Neural cell (in vitro differentiated cells): ENCODE results near the gene SLC35B1.

ENCODE experiments used
- EP300 ChIP-seq: fragments of 450-650 bp; conservative IDR thresholded peaks from 2 replicates; pipeline ENCODE4 v1.6.1; 2014; ENCODE audit warnings: antibody characterized with exemption, mild to moderate bottlenecking, moderate library complexity; ENCODE audit not compliant: poor library complexity, severe bottlenecking
- EZH2 ChIP-seq: fragments of 200-600, 300-800 bp; shearing (Covaris generic), sonication (generic); IDR thresholded peaks from 2 replicates; pipeline ENCODE4 v1.6.1; 2014; ENCODE audit warnings: antibody characterized with exemption, low read length, borderline replicate concordance, mild to moderate bottlenecking; ENCODE audit not compliant: insufficient read depth, poor library complexity, severe bottlenecking
- MXI1 ChIP-seq: fragments of 450-650 bp; conservative IDR thresholded peaks from 2 replicates; pipeline ENCODE4 v1.6.1; 2014; ENCODE audit warnings: antibody characterized with exemption, mild to moderate bottlenecking; ENCODE audit not compliant: poor library complexity, severe bottlenecking
- POLR2AphosphoS5 ChIP-seq: IDR thresholded peaks from 2 replicates; pipeline ENCODE4 v1.6.1; 2012
- RAD21 ChIP-seq: fragments of 450-650 bp; conservative IDR thresholded peaks from 2 replicates; pipeline ENCODE4 v1.6.1; 2014; ENCODE audit warnings: antibody characterized with exemption, mild to moderate bottlenecking, moderate library complexity
- SMC3 ChIP-seq: fragments of 450-650 bp; conservative IDR thresholded peaks from 2 replicates; pipeline ENCODE4 v1.6.1; 2014; ENCODE audit warnings: antibody characterized with exemption, mild to moderate bottlenecking, moderate library complexity; ENCODE audit not compliant: poor library complexity
- TAF1 ChIP-seq: IDR thresholded peaks from 2 replicates; pipeline ENCODE4 v1.6.1; 2012; ENCODE audit warnings: low read depth
- TF ChIP-seq, protein P1 (sequence below): fragments of 450-650 bp; IDR thresholded peaks from 2 replicates; pipeline ENCODE4 v1.5.1; 2014; ENCODE audit warnings: antibody characterized with exemption, mild to moderate bottlenecking, moderate library complexity; ENCODE audit not compliant: poor library complexity, severe bottlenecking

DNA sequence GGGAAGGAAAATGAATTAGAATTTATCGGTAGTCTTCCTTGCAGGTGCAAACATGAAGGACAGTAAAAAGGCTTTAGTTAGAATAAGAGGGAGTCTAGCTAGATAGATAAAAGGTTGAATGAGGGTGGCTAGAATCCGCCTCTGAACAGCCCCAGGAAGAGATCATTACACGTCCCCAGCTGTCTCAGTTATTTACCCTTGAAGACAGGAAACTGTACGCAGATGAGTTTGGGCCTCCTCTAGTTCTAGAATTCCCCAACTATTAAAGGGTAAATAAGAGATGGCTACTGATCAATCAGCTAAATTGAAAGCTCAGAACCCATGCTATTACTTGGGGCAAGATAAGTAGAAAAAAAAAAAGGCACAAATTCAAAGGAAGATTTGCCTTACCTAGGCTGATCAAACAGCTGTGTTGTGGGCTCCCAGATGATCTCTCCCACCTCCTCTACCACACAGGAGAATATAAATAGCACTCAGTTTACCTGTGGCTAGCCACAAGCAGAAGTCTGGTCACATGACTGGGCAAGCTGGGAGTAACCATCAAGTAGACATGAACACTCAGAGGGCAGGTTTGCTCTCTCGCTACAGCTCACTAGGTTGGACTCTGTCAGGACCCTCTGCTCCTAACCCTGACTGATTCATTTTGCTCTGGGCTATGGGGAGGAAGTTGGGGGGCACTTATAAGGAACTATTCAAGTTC is 39.2 kb upstream of the SLC35B1 start:
- TF ChIP-seq, protein P1, sequence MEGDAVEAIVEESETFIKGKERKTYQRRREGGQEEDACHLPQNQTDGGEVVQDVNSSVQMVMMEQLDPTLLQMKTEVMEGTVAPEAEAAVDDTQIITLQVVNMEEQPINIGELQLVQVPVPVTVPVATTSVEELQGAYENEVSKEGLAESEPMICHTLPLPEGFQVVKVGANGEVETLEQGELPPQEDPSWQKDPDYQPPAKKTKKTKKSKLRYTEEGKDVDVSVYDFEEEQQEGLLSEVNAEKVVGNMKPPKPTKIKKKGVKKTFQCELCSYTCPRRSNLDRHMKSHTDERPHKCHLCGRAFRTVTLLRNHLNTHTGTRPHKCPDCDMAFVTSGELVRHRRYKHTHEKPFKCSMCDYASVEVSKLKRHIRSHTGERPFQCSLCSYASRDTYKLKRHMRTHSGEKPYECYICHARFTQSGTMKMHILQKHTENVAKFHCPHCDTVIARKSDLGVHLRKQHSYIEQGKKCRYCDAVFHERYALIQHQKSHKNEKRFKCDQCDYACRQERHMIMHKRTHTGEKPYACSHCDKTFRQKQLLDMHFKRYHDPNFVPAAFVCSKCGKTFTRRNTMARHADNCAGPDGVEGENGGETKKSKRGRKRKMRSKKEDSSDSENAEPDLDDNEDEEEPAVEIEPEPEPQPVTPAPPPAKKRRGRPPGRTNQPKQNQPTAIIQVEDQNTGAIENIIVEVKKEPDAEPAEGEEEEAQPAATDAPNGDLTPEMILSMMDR, result no peak
- TF ChIP-seq MXI1 (no peak), TAF1 (no peak), RAD21 (no peak), POLR2AphosphoS5 (no peak), SMC3 (no peak), EP300 (no peak), EZH2 (no peak)
